Measurements from ENCODE around the gene KCNAB2. TPM values are rescaled to one million over a fixed set of nuclear protein-coding genes. Genes with fewer than 3 reads are reported as not detected.

KCNAB2 gene
- total RNA-seq, 1 experiment from 2014 or later = 28.5 TPM

DNA sequence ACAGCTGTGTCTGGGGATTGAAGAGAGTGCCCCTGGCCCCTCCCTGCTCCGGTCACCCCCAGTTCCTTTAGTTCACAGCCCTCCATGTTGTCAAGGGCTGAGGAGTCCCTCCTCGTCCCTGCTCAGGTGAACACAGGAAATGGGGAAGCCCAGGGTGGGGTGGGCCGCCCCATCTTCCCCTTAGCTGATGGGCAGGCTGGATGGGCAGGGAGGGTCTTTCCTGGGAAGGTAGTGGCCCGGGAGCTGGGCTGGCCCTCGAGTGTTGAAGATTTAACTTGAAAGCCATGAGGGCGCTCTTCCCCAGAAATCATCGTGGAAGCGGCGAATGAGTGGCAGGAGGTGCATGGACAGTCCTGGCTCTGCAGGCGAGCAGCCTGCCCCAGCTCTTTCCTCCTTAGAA is 35.1 kb upstream of the KCNAB2 start:
- POLR2A ChIA-PET (ENCODE audit: unreplicated experiment) = no interaction called here
- ATAC-seq (no peak), DNase-seq (no peak)
- no peak overlapping the region for H3K27ac ChIP-seq (ENCODE audit: low read length)
- no peaks in the 10 kb centered on the region for H3K4me1 ChIP-seq (ENCODE audit: insufficient read depth, low read length)
- no peak overlapping the region for H3K4me3 ChIP-seq (ENCODE audit: low read length)
- no peaks in the 10 kb centered on the region for H3K9me2 ChIP-seq (replicated peaks; ENCODE audit: low read length)
- no peaks in the 10 kb centered on the region for H3K79me2 ChIP-seq (ENCODE audit: low read length)
- H4K20me1 ChIP-seq (ENCODE audit: low read length) = no peaks in the 10 kb centered on the region
- no peaks in the 10 kb centered on the region for H3K36me3 ChIP-seq (ENCODE audit: low read depth, low read length)
- H2AFZ ChIP-seq (ENCODE audit: low read length) = no peak overlapping the region
- no peak overlapping the region for H3K9ac ChIP-seq (ENCODE audit: low read length)
- no peak for TF ChIP-seq EZH2 (IDR thresholded peaks at IDR 0.05; ENCODE audit: low read length, unreplicated experiment)
- no peak for TF ChIP-seq EZH2phosphoT487 (IDR thresholded peaks at IDR 0.05; ENCODE audit: borderline replicate concordance, low read length)
- TF ChIP-seq, protein P1, sequence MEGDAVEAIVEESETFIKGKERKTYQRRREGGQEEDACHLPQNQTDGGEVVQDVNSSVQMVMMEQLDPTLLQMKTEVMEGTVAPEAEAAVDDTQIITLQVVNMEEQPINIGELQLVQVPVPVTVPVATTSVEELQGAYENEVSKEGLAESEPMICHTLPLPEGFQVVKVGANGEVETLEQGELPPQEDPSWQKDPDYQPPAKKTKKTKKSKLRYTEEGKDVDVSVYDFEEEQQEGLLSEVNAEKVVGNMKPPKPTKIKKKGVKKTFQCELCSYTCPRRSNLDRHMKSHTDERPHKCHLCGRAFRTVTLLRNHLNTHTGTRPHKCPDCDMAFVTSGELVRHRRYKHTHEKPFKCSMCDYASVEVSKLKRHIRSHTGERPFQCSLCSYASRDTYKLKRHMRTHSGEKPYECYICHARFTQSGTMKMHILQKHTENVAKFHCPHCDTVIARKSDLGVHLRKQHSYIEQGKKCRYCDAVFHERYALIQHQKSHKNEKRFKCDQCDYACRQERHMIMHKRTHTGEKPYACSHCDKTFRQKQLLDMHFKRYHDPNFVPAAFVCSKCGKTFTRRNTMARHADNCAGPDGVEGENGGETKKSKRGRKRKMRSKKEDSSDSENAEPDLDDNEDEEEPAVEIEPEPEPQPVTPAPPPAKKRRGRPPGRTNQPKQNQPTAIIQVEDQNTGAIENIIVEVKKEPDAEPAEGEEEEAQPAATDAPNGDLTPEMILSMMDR (conservative IDR thresholded peaks at IDR 0.05; ENCODE audit: low read depth, low read length) = no peak
- no peaks in the 10 kb centered on the region for H3K27me3 ChIP-seq (ENCODE audit: low read length)
- CTCF ChIA-PET = no interaction called here
- no peaks in the 10 kb centered on the region for H3F3A ChIP-seq (ENCODE audit: low read length, unreplicated experiment)
- H3K4me2 ChIP-seq (ENCODE audit: low read length) = no peak overlapping the region
- intact Hi-C loops (cut with micrococcal nuclease) = no loop called here
- BruUV-seq (replicated peaks) = no TSS peak
- no peaks in the 10 kb centered on the region for H3K9me3 ChIP-seq (ENCODE audit: low read length)

DNA sequence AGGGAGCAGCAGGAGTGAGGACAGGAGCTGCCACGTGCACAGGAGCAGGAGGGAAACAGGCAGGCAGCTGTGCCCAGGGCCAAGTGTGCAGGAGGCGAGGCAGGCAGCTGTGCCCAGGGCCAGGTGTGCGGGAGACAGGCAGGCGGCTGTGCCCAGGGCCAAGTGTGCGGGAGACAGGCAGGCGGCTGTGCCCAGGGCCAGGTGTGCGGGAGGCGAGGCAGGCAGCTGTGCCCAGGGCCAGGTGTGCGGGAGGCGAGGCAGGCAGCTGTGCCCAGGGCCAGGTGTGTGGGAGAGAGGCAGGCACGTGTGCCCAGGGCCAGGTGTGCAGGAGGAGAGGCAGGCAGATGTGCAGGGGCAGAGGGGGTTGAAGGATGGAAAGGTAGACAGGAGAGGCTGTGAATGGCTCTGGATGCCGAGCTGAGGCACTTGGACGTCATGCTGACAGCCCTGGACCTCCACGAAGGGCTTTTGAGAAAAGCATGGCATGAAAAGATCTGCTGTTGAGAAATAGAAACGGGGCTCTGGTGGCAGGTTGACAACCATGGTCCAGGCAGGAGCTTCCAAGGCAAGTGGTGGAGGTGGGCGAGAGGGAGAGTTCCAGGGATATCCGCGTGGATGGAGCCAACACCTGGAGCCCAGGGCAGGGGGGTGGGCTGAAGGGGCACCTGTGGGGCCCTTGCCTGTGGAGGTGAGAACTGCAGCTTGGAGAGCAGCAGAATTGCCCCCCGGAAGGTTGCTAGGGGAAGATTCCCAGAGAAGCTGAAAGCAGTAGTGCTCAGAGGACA is 34.3 kb upstream of the KCNAB2 start:
- intact Hi-C loops (cut with micrococcal nuclease) = no loop called here
- no TSS peak for BruUV-seq (replicated peaks)
- no peaks in the 10 kb centered on the region for H3K79me2 ChIP-seq (ENCODE audit: low read length)
- H3F3A ChIP-seq (ENCODE audit: low read length, unreplicated experiment) = no peaks in the 10 kb centered on the region
- no peak for ATAC-seq
- no peak for DNase-seq
- CTCF ChIA-PET = no interaction called here
- H3K4me2 ChIP-seq (ENCODE audit: low read length) = no peak overlapping the region
- no peaks in the 10 kb centered on the region for H3K9me2 ChIP-seq (replicated peaks; ENCODE audit: low read length)
- no peak overlapping the region for H2AFZ ChIP-seq (ENCODE audit: low read length)
- TF ChIP-seq EZH2 (IDR thresholded peaks at IDR 0.05; ENCODE audit: low read length, unreplicated experiment) = no peak
- no peak for TF ChIP-seq EZH2phosphoT487 (IDR thresholded peaks at IDR 0.05; ENCODE audit: borderline replicate concordance, low read length)
- TF ChIP-seq, protein P1 (conservative IDR thresholded peaks at IDR 0.05; ENCODE audit: low read depth, low read length) = no peak
- H3K27ac ChIP-seq (ENCODE audit: low read length) = no peak overlapping the region
- H3K9ac ChIP-seq (ENCODE audit: low read length) = no peak overlapping the region
- H3K4me1 ChIP-seq (ENCODE audit: insufficient read depth, low read length) = peaks cover 3% of the 10 kb centered on the region
- no peaks in the 10 kb centered on the region for H4K20me1 ChIP-seq (ENCODE audit: low read length)
- H3K27me3 ChIP-seq (ENCODE audit: low read length) = no peaks in the 10 kb centered on the region
- no peak overlapping the region for H3K4me3 ChIP-seq (ENCODE audit: low read length)
- H3K36me3 ChIP-seq (ENCODE audit: low read depth, low read length) = no peaks in the 10 kb centered on the region
- no peaks in the 10 kb centered on the region for H3K9me3 ChIP-seq (ENCODE audit: low read length)
- POLR2A ChIA-PET (ENCODE audit: unreplicated experiment) = no interaction called here

DNA sequence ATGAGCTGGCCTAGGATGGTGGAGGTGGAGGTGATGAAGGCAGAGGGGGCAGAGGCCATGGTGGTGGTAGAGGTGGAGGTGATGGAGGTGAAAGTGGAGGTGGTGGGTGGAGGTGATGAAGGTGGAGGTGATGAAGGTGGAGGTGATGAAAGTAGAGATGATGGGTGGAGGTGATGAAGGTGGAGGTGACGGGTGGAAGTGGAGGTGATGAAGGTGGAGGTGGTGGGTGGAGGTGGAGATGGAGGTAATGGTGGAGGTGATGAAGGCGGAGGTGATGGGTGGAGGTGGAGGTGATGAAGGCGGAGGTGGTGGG is 33.8 kb upstream of the KCNAB2 start:
- ChIA-PET CTCF (no interaction called here), POLR2A (ENCODE audit: unreplicated experiment) (no interaction called here)
- Histone ChIP-seq H3K27ac (ENCODE audit: low read length) (no peak overlapping the region), H4K20me1 (ENCODE audit: low read length) (no peaks in the 10 kb centered on the region), H3K4me3 (ENCODE audit: low read length) (no peak overlapping the region), H3K9ac (ENCODE audit: low read length) (no peak overlapping the region), H3K9me2 (replicated peaks; ENCODE audit: low read length) (no peaks in the 10 kb centered on the region), H3K4me1 (ENCODE audit: insufficient read depth, low read length) (peaks cover 3% of the 10 kb centered on the region), H3K79me2 (ENCODE audit: low read length) (no peaks in the 10 kb centered on the region), H3K27me3 (ENCODE audit: low read length) (no peaks in the 10 kb centered on the region), H3K9me3 (ENCODE audit: low read length) (no peaks in the 10 kb centered on the region), H3K36me3 (ENCODE audit: low read depth, low read length) (no peaks in the 10 kb centered on the region), H2AFZ (ENCODE audit: low read length) (no peak overlapping the region), H3F3A (ENCODE audit: low read length, unreplicated experiment) (no peaks in the 10 kb centered on the region), H3K4me2 (ENCODE audit: low read length) (no peak overlapping the region)
- DNase-seq (no peak), ATAC-seq (no peak)
- TF ChIP-seq, protein P1 (conservative IDR thresholded peaks at IDR 0.05; ENCODE audit: low read depth, low read length) = no peak
- TF ChIP-seq EZH2 (IDR thresholded peaks at IDR 0.05; ENCODE audit: low read length, unreplicated experiment) (no peak), EZH2phosphoT487 (IDR thresholded peaks at IDR 0.05; ENCODE audit: borderline replicate concordance, low read length) (no peak)
- intact Hi-C loops (cut with micrococcal nuclease) = no loop called here
- BruUV-seq (replicated peaks) = no TSS peak
